A549 (cell line): ENCODE results near the gene HIC1. TPM values are rescaled to one million over a fixed set of nuclear protein-coding genes. Genes with fewer than 3 reads are reported as not detected.
A peak's percentile ranks its signal among the peaks of the same experiment; 100 is the strongest.

Experiments
- ATAC-seq, 2 experiments: fragments of 200-7000 bp in 1 of 2; fragments of >200 bp in 1 of 2; cut with Nextera tagmentation in 1 of 2; cut with Tn5 transposase in 1 of 2; 3 replicates each; pipeline versions ENCODE4 v1.8.0 to v1.9.1; 2018 to 2020; ENCODE audit warnings: mild to moderate bottlenecking in 1 of 2, moderate library complexity in 1 of 2
- CTCF ChIA-PET: fragments of 300-600 bp; sonication (Branson Sonifier 250); formaldehyde crosslinking; extraction: SDS; loops from one replicate; lab custom pipeline; 2021; ENCODE audit warnings: antibody characterized with exemption, inconsistent platforms; lab: Yijun Ruan, JAX
- POLR2A ChIA-PET: fragments of 350-600 bp; formaldehyde crosslinking; extraction: SDS; loops from one replicate; lab custom pipeline; 2021; ENCODE audit warnings: antibody characterized with exemption, inconsistent platforms; lab: Yijun Ruan, JAX
- DNase-seq, 2 experiments: peaks; one replicate each; pipeline versions ENCODE4 v3.0.0 to v3.0.0-alpha.2; 2011 to 2016; ENCODE audit warnings: low read depth in 1 of 2, low spot score in 1 of 2
- FAIRE-seq: peaks from 2 replicates; lab custom pipeline; 2011; peaks lifted over from hg19 to GRCh38; lab: Jason Lieb, UNC
- H3K27ac ChIP-seq, 2 experiments: fragments of >200 bp; sonication (Bioruptor Twin); formaldehyde crosslinking; 3 replicates each; pipeline ENCODE4 v1.5.1; 2016 to 2017
- H3K4me1 ChIP-seq: fragments of >200 bp; sonication (Bioruptor Twin); formaldehyde crosslinking; 3 replicates; pipeline ENCODE4 v1.6.1; 2016
- H3K4me2 ChIP-seq: fragments of >200 bp; sonication (Bioruptor Twin); formaldehyde crosslinking; 3 replicates; pipeline ENCODE4 v1.6.1; 2016
- H3K4me3 ChIP-seq: fragments of >200 bp; sonication (Bioruptor Twin); formaldehyde crosslinking; 3 replicates; pipeline ENCODE4 v1.5.1; 2016
- H3K9me3 ChIP-seq: fragments of >200 bp; sonication (Bioruptor Twin); formaldehyde crosslinking; 3 replicates; pipeline ENCODE4 v1.6.1; 2016
- CBX2 ChIP-seq: fragments of 200-600 bp; sonication (generic); IDR thresholded peaks from 2 replicates; pipeline ENCODE4 v1.6.1; 2016; ENCODE audit warnings: low read depth, mild to moderate bottlenecking, borderline replicate concordance
- E2F6 ChIP-seq: IDR thresholded peaks from 2 replicates; pipeline ENCODE4 v1.6.1; 2012; ENCODE audit warnings: low read depth, borderline replicate concordance
- EHMT2 ChIP-seq: fragments of 200-600 bp; sonication (generic); IDR thresholded peaks from 2 replicates; pipeline ENCODE4 v1.6.1; 2016; ENCODE audit warnings: antibody characterized with exemption, low read depth, mild to moderate bottlenecking, moderate library complexity
- ESRRA ChIP-seq: fragments of 150-350 bp; IDR thresholded peaks from 2 replicates; pipeline ENCODE4 v1.6.1; 2014; ENCODE audit warnings: mild to moderate bottlenecking, low read length, borderline replicate concordance
- FOSB ChIP-seq: fragments of 250-450 bp; sonication (Bioruptor Pico); IDR thresholded peaks from 2 replicates; pipeline ENCODE4 v1.5.0; 2020; ENCODE audit warnings: mild to moderate bottlenecking, moderate library complexity
- FOXS1 ChIP-seq: fragments of 250-450 bp; sonication (Bioruptor Pico); IDR thresholded peaks from 2 replicates; pipeline ENCODE4 v1.5.0; 2020; ENCODE audit warnings: mild to moderate bottlenecking, moderate library complexity
- HEYL ChIP-seq: fragments of 250-450 bp; sonication (Bioruptor Pico); IDR thresholded peaks from 2 replicates; pipeline ENCODE4 v1.8.0; 2021; ENCODE audit warnings: mild to moderate bottlenecking, moderate library complexity
- HOXB13 ChIP-seq: fragments of 250-450 bp; sonication (Bioruptor Pico); IDR thresholded peaks from 2 replicates; pipeline ENCODE4 v1.5.0; 2020; ENCODE audit warnings: low read depth, mild to moderate bottlenecking, moderate library complexity
- JUN ChIP-seq, 2 experiments: fragments of >200 bp; sonication (Bioruptor Twin); formaldehyde crosslinking; IDR thresholded peaks; 2 replicates in 1 of 2; 3 replicates in 1 of 2; pipeline ENCODE4 v1.6.1; 2016 to 2017
- JUNB ChIP-seq: fragments of >200 bp; sonication (Bioruptor Twin); formaldehyde crosslinking; IDR thresholded peaks from 2 replicates; pipeline ENCODE4 v1.6.1; 2016
- KDM1A ChIP-seq: fragments of 200-600 bp; sonication (generic); IDR thresholded peaks from 2 replicates; pipeline ENCODE4 v1.6.1; 2016; ENCODE audit warnings: low read depth, mild to moderate bottlenecking
- KDM5A ChIP-seq: fragments of 200-600 bp; sonication (generic); IDR thresholded peaks from 2 replicates; pipeline ENCODE4 v1.6.1; 2016; ENCODE audit warnings: antibody characterized with exemption, mild to moderate bottlenecking
- MAZ ChIP-seq: fragments of 150-350 bp; IDR thresholded peaks from 2 replicates; pipeline ENCODE4 v1.6.1; 2014; ENCODE audit warnings: antibody characterized with exemption, low read depth, low read length, borderline replicate concordance
- NPAS2 ChIP-seq: fragments of 250-450 bp; sonication (Bioruptor Pico); IDR thresholded peaks from 2 replicates; pipeline ENCODE4 v1.8.0; 2022; ENCODE audit warnings: mild to moderate bottlenecking, moderate library complexity, borderline replicate concordance
- PHF8 ChIP-seq: fragments of 200-600 bp; sonication (generic); IDR thresholded peaks from 2 replicates; pipeline ENCODE4 v1.6.1; 2016; ENCODE audit warnings: low read depth, mild to moderate bottlenecking, antibody characterized with exemption, moderate library complexity, borderline replicate concordance
- RAD21 ChIP-seq, 2 experiments: fragments of >200 bp in 1 of 2; sonication (Bioruptor Twin) in 1 of 2; formaldehyde crosslinking in 1 of 2; IDR thresholded peaks in 1 of 2; conservative IDR thresholded peaks in 1 of 2; 2 replicates in 1 of 2; 3 replicates in 1 of 2; pipeline ENCODE4 v1.6.1; 2012 to 2018; ENCODE audit warnings: inconsistent platforms in 1 of 2
- RCOR1 ChIP-seq: fragments of 150-350 bp; IDR thresholded peaks from 2 replicates; pipeline ENCODE4 v1.6.1; 2014; ENCODE audit warnings: antibody characterized with exemption, low read length, low read depth
- RFX5 ChIP-seq: fragments of 450-650 bp; IDR thresholded peaks from 2 replicates; pipeline ENCODE4 v1.7.1; 2014; ENCODE audit warnings: antibody characterized with exemption, mild to moderate bottlenecking, moderate library complexity
- RNF2 ChIP-seq: fragments of 200-600 bp; sonication (generic); IDR thresholded peaks from 2 replicates; pipeline ENCODE4 v1.6.1; 2016; ENCODE audit warnings: low read depth, mild to moderate bottlenecking, antibody characterized with exemption, moderate library complexity, borderline replicate concordance
- SMC3 ChIP-seq: fragments of >200 bp; sonication (Bioruptor Twin); formaldehyde crosslinking; IDR thresholded peaks from 3 replicates; pipeline ENCODE4 v1.6.1; 2018; ENCODE audit warnings: inconsistent platforms
- SREBF2 ChIP-seq: fragments of 450-650 bp; IDR thresholded peaks from 2 replicates; pipeline ENCODE4 v1.6.1; 2014; ENCODE audit warnings: mild to moderate bottlenecking, moderate library complexity
- TFCP2L1 ChIP-seq: fragments of 250-450 bp; sonication (Bioruptor Pico); IDR thresholded peaks from 2 replicates; pipeline ENCODE4 v1.5.0; 2021; ENCODE audit warnings: mild to moderate bottlenecking
- ZNF302 ChIP-seq: fragments of 250-450 bp; sonication (Bioruptor Pico); IDR thresholded peaks from 2 replicates; pipeline ENCODE4 v1.9.0; 2021; ENCODE audit warnings: inconsistent platforms, mild to moderate bottlenecking, moderate library complexity
- WGBS: methylation state at CpG from one replicate; pipeline ENCODE4 v1.1.6; 2017; ENCODE audit errors: missing lambda C conversion rate; 5-methylcytosine and 5-hydroxymethylcytosine counted together
- polyA plus RNA-seq, 4 experiments: library from polyadenylated mRNA; depleted of rRNA in 3 of 4; stranded (reverse); fragments of >200 nt; fragmentation: RNase III in 1 of 4; extraction: RNeasy Plus Mini Kit Qiagen cat#74134 plus additional on column Dnase treatment in 1 of 4; gene quantifications; 2 replicates in 3 of 4; 3 replicates in 1 of 4; pipeline ENCODE4 v1.2.3, GENCODE V29; 2011 to 2017
- TF ChIP-seq, protein P1 (sequence below): fragments of >200 bp; sonication (Bioruptor Twin); formaldehyde crosslinking; IDR thresholded peaks from 2 replicates; pipeline ENCODE4 v1.6.1; 2016
- TF ChIP-seq, protein P2 (sequence below): fragments of >200 bp; sonication (Bioruptor Twin); formaldehyde crosslinking; IDR thresholded peaks from 3 replicates; pipeline ENCODE4 v1.5.1; 2016

HIC1 gene
- polyA plus RNA-seq, 2 of the 4 experiments (the other 2 are of a cell fraction): 0.13 to 1.3 TPM

DNA sequence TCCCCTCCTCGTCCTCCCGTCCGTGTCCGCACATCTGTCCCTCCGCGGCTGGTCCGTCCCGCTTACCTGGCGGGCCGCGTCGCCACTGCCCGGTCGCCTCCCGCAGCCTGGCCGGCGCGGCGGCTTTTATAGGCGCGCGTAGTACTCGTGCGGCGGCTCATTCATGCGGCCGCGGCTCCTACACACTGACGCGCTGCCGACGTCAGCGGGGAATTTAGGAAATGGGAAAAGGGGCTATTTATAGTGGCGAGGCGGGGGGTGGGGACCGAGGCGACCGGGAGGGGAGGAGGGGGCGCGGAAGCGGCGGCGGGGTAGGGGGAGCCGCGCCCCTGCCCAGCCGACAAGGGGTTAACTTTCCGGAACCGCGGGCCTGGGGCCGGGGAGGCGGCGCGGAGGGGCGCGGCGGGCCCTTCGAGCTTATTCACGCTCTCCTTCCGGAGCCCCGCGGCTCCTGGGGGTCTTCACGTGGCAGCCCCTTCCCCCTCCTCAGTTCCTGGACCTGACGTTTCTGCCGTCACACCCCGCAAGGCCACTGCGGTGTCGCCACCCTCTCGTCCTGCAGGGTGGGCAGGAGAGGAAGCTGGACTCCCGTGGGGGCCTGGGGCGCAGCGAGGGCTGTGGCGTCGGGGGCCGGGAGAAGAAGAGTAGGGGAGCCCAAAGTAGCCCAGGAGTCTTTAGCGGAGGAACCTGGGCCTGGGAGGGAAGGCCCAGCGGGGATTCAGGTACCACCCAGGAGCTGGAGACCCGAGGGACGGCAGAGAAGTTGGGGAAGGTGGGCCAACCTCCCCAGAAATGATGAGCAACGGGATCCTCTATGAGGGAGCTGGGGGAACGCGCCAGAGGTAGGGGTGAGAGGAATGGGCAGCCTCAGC is 3.6 kb upstream of the HIC1 start:
- WGBS: 61% methylated on average over 16 of the region's 81 CpGs
- ChIA-PET CTCF (interaction anchor here (0.6 to 2.0 kb wide), 13 partner anchors 9 to 331 kb away, joined by 3 to 28 read pairs (median 3); no protein-coding TSS in a partner anchor), POLR2A (interaction anchor here (1.1 kb wide), 1 partner anchor 252 kb away, joined by 6 read pairs; the partner anchor contains the start of gene SMG6)
- Histone ChIP-seq H3K4me3 (peak overlapping the region; percentile 70), H3K9me3 (no peaks in the 10 kb centered on the region), H3K4me1 (peaks cover 12% of the 10 kb centered on the region; the same call in 2 of the 3 replicates), H3K27ac (peak overlapping the region; percentile 82 to 89; a peak in 5 of 6 replicates), H3K4me2 (peak overlapping the region; percentile 96)
- FAIRE-seq (no peak), DNase-seq (peak in 1 of 2 experiments; percentile 58), ATAC-seq (no peak)
- TF ChIP-seq KDM5A (no peak), FOSB (CRISPR knock-in tag) (no peak), HOXB13 (CRISPR knock-in tag) (no peak), JUN (IDR thresholded peaks at IDR 0.05) (no peak), SREBF2 (no peak), RNF2 (no peak), MAZ (no peak)

- POLR2A ChIA-PET: no interaction called here
- DNase-seq: no peak
- peaks cover 12% of the 10 kb centered on the region; the same call in 2 of the 3 replicates for H3K4me1 ChIP-seq
- CTCF ChIA-PET: interaction anchor here (0.6 to 2.0 kb wide), 10 partner anchors 8 to 330 kb away, joined by 3 to 28 read pairs (median 3); no protein-coding TSS in a partner anchor
- no peak for FAIRE-seq
- TF ChIP-seq RFX5 (no peak), EHMT2 (no peak), FOXS1 (no peak), FOSB (CRISPR knock-in tag) (no peak), ZNF302 (CRISPR knock-in tag) (no peak), JUNB (no peak), SMC3 (no peak), CBX2 (no peak), TFCP2L1 (CRISPR knock-in tag) (no peak)
- TF ChIP-seq, protein P1, sequence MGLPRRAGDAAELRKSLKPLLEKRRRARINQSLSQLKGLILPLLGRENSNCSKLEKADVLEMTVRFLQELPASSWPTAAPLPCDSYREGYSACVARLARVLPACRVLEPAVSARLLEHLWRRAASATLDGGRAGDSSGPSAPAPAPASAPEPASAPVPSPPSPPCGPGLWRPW: no peak
- TF ChIP-seq, all 56 proteins: peak for 0
- WGBS: 75% methylated on average over 14 of the region's 14 CpGs
- no peak overlapping the region for H3K4me2 ChIP-seq
- no peak overlapping the region for H3K27ac ChIP-seq
- no peak overlapping the region for H3K4me3 ChIP-seq
- no peak for ATAC-seq
- no peaks in the 10 kb centered on the region for H3K9me3 ChIP-seq
These were observed 2.9 kb upstream of the HIC1 start for GRCh38 chr17:2051933-2052559.

DNA sequence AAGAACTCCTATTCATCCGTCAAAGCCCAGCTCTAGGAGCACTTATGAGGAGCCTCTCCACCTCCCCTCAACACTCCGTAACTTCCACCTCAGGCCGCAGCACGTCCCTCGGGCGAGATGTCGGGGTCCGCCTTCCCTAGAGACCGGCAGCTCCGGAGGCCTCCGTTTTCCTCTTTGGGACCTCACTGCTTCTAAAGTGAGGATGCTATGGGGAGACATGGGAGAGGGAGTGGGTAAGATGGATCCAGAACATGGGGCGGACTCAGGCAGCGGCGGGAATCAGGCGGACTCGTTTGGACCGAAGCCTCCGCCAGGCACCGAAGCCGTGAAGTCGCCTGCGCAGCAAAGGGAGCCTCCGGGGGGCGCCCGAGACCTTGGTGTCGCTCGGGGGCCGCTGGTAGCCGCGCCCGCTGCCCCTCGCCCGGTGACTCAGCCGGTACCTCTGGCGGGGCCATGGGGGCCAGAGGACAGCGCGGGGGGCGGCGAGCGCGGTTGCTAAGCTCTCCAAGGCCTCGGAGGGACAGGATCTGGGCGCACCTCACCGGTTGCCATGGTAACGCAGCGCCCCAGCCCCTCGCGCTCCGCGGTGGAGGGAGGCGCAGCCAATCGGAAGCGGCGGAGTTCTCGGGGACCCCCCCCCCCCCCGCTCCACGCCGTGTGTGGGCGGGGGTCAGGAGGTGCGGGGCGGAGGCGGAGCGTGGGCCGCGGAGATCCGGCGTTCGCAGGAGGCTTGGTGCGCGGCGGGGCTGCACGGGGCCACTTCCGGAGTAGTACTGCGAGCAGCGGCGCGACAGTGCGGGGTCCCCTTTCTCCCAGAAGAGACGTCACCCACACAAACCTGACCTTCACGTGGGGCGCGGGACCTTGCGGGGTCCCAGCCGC is 1.3 kb upstream of the HIC1 start:
- Histone ChIP-seq H3K4me2 (peak overlapping the region; percentile 96), H3K27ac (peak overlapping the region; percentile 39 to 76; a peak in 5 of 6 replicates), H3K4me1 (peaks cover 10% of the 10 kb centered on the region; the same call in 2 of the 3 replicates), H3K4me3 (peak overlapping the region; percentile 50), H3K9me3 (no peaks in the 10 kb centered on the region)
- peak; percentile 68 to 84 for DNase-seq
- CTCF ChIA-PET: interaction anchor here (0.6 to 9.1 kb wide), 55 partner anchors 12 to 358 kb away, joined by 3 to 492 read pairs (median 6); partner anchors contain the start of genes DPH1, OVCA2, SGSM2 and TSR1
- no peak for FAIRE-seq
- POLR2A ChIA-PET: interaction anchor here (0.5 to 1.2 kb wide), 4 partner anchors 192 to 262 kb away, joined by 3 to 8 read pairs (median 4); no protein-coding TSS in a partner anchor
- peak; percentile 19 to 60; a peak in 4 of 6 replicates for ATAC-seq
- WGBS: 19% methylated on average over 49 of the region's 84 CpGs
- peak; percentile 64 for TF ChIP-seq E2F6
- TF ChIP-seq, protein P2, sequence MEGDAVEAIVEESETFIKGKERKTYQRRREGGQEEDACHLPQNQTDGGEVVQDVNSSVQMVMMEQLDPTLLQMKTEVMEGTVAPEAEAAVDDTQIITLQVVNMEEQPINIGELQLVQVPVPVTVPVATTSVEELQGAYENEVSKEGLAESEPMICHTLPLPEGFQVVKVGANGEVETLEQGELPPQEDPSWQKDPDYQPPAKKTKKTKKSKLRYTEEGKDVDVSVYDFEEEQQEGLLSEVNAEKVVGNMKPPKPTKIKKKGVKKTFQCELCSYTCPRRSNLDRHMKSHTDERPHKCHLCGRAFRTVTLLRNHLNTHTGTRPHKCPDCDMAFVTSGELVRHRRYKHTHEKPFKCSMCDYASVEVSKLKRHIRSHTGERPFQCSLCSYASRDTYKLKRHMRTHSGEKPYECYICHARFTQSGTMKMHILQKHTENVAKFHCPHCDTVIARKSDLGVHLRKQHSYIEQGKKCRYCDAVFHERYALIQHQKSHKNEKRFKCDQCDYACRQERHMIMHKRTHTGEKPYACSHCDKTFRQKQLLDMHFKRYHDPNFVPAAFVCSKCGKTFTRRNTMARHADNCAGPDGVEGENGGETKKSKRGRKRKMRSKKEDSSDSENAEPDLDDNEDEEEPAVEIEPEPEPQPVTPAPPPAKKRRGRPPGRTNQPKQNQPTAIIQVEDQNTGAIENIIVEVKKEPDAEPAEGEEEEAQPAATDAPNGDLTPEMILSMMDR: peak; percentile 81
- peak; percentile 64; the same call in 1 of the 2 replicates for TF ChIP-seq KDM1A
- TF ChIP-seq RNF2: peak; percentile 62; the same call in 1 of the 2 replicates
- no peak for TF ChIP-seq RCOR1
- peak; percentile 87 for TF ChIP-seq RFX5
- no peak for TF ChIP-seq EHMT2
- TF ChIP-seq HEYL (CRISPR knock-in tag): no peak
- no peak for TF ChIP-seq NPAS2 (CRISPR knock-in tag)
- no peak for TF ChIP-seq JUNB
- TF ChIP-seq ESRRA: no peak
- TF ChIP-seq PHF8: peak; percentile 19; the same call in 1 of the 2 replicates
- TF ChIP-seq RAD21 (conservative IDR thresholded peaks at IDR 0.05 in 1 of 2, IDR thresholded peaks at IDR 0.05 in 1 of 2): peak; percentile 69 to 79
